K562 (cell line): Measurements from ENCODE around the gene AKT1. TPM values are rescaled to one million over a fixed set of nuclear protein-coding genes. Genes with fewer than 3 reads are reported as not detected.

ENCODE experiments used
- CBFB ChIP-seq: sonication (generic); formaldehyde crosslinking; IDR thresholded peaks from 2 replicates; pipeline ENCODE4 v1.4.0; 2020; ENCODE audit warnings: mild to moderate bottlenecking, missing genetic modification reagents
- CHD4 ChIP-seq: fragments of 200-600 bp; sonication (generic); IDR thresholded peaks from 3 replicates; pipeline ENCODE4 v1.6.1; 2012; ENCODE audit warnings: low read depth, mild to moderate bottlenecking, mixed read lengths, low read length, inconsistent platforms; ENCODE audit not compliant: insufficient read depth, insufficient replicate concordance, poor library complexity, severe bottlenecking
- HDAC6 ChIP-seq: IDR thresholded peaks from 2 replicates; pipeline ENCODE4 v1.6.1; 2012; ENCODE audit warnings: low read depth, mild to moderate bottlenecking, control low read depth, inconsistent platforms, low read length, moderate library complexity
- LCOR ChIP-seq: sonication (generic); formaldehyde crosslinking; IDR thresholded peaks from 2 replicates; pipeline ENCODE4 v1.8.0; 2022; ENCODE audit warnings: mild to moderate bottlenecking, missing genetic modification reagents
- MEIS2 ChIP-seq: fragments of 450-650 bp; IDR thresholded peaks from 2 replicates; pipeline ENCODE4 v1.6.1; 2014; ENCODE audit warnings: mild to moderate bottlenecking; ENCODE audit not compliant: partially characterized antibody
- NFYB ChIP-seq: IDR thresholded peaks from 2 replicates; pipeline ENCODE4 v1.6.1; 2011; ENCODE audit warnings: mild to moderate bottlenecking, moderate library complexity; ENCODE audit not compliant: insufficient read length; ENCODE audit errors: extremely low read depth
- NR2C2 ChIP-seq, 2 experiments: fragments of 200-800 bp in 1 of 2; sonication (Bioruptor generic) in 1 of 2; sonication (generic) in 1 of 2; formaldehyde crosslinking in 1 of 2; IDR thresholded peaks; 2 replicates each; pipeline versions ENCODE4 v1.6.1 to v1.8.0; 2016 to 2022; ENCODE audit warnings: mild to moderate bottlenecking in 1 of 2, missing compliant biosample characterization in 1 of 2, missing genetic modification characterization in 1 of 2, missing genetic modification reagents in 1 of 2
- TBP ChIP-seq: optimal IDR thresholded peaks from 2 replicates; pipeline ENCODE3; 2011; ENCODE audit warnings: low read depth, low read length, improper control_type of control experiment
- TOE1 ChIP-seq, 2 experiments: fragments of 450-650 bp in 1 of 2; sonication (generic) in 1 of 2; formaldehyde crosslinking in 1 of 2; IDR thresholded peaks; 2 replicates each; pipeline versions ENCODE4 v1.7.1 to v1.8.0; 2016 to 2022; ENCODE audit warnings: borderline replicate concordance in 2 of 2, mild to moderate bottlenecking in 2 of 2, antibody characterized with exemption in 1 of 2, inconsistent platforms in 1 of 2, low read depth in 1 of 2, missing genetic modification reagents in 1 of 2, moderate library complexity in 1 of 2
- UBTF ChIP-seq, 2 experiments: IDR thresholded peaks; 2 replicates each; pipeline ENCODE4 v1.6.1; 2012; ENCODE audit warnings: improper control_type of control experiment in 2 of 2, low read depth in 2 of 2, low read length in 2 of 2, borderline replicate concordance in 1 of 2
- ZBTB40 ChIP-seq, 2 experiments: fragments of 450-650 bp in 1 of 2; sonication (generic) in 1 of 2; formaldehyde crosslinking in 1 of 2; IDR thresholded peaks; 2 replicates each; pipeline versions ENCODE4 v1.7.1 to v1.9.0; 2016 to 2022; ENCODE audit warnings: inconsistent platforms in 1 of 2, mild to moderate bottlenecking in 1 of 2, missing genetic modification reagents in 1 of 2
- ZBTB49 ChIP-seq: sonication (generic); formaldehyde crosslinking; IDR thresholded peaks from 2 replicates; pipeline ENCODE4 v1.8.0; 2022; ENCODE audit warnings: missing genetic modification reagents, mild to moderate bottlenecking, borderline replicate concordance
- polyA plus RNA-seq, 8 experiments: library from polyadenylated mRNA; depleted of rRNA in 4 of 8; stranded (reverse) in 5 of 8; unstranded in 3 of 8; fragments of >200 nt; fragmentation: Nextera tagmentation in 2 of 8; fragmentation: Illumina TruSeq in 1 of 8; extraction: Ambion mirVana in 2 of 8; extraction: Trizol in 1 of 8; gene quantifications; 2 replicates each; pipeline versions ENCODE4 v1.2.1 to v1.2.3, GENCODE V29; 2011 to 2014; ENCODE audit warnings: inconsistent platforms in 1 of 8, missing spikeins in 1 of 8
- total RNA-seq, 7 experiments: library from RNA; depleted of rRNA in 6 of 7; stranded (reverse); fragments of >200 nt in 6 of 7; fragmentation: Illumina TruSeq in 2 of 7; extraction: Trizol in 2 of 7; gene quantifications; 2 replicates each; pipeline versions ENCODE4 v1.2.1 to v1.2.3, GENCODE V29; 2011 to 2021; ENCODE audit warnings: low replicate concordance in 1 of 7

AKT1 gene
- total and polyA plus RNA-seq, 9 of the 15 experiments (the other 6 are each of a cell fraction or from before 2014, with no cell fraction given), result 0.49 to 132 (median 75.1) TPM

- TF ChIP-seq CHD4 (no peak), MEIS2 (no peak), HDAC6 (no peak), ZBTB40 (IDR thresholded peaks at IDR 0.05) (no peak), ZBTB40 (CRISPR knock-in tag; IDR thresholded peaks at IDR 0.05) (no peak), NR2C2 (CRISPR knock-in tag; IDR thresholded peaks at IDR 0.05) (no peak), NR2C2 (tag; IDR thresholded peaks at IDR 0.05) (peak; percentile 35; the same call in 1 of the 2 replicates), TOE1 (IDR thresholded peaks at IDR 0.05; ENCODE audit: borderline replicate concordance) (no peak), TOE1 (CRISPR knock-in tag; IDR thresholded peaks at IDR 0.05; ENCODE audit: borderline replicate concordance, low read depth) (no peak), ZBTB49 (CRISPR knock-in tag) (no peak), NFYB (no peak), UBTF (IDR thresholded peaks at IDR 0.05; ENCODE audit: borderline replicate concordance in 1 of 2, low read depth in 2 of 2, low read length in 2 of 2) (no peak), LCOR (CRISPR knock-in tag) (no peak), TBP (peak; percentile 35), CBFB (CRISPR knock-in tag) (no peak)
These were observed 65.7 kb downstream of the AKT1 start (continued) for GRCh38 chr14:104729835-104730181.
